GM12872 (cell line): ENCODE measurements around the gene ANKRD36B.
"Not testable (repeated sequence)": the region's sequence is repeated elsewhere in the genome, so short reads cannot be mapped to it uniquely, and the experiment has no call there.

Source experiments
- CTCF ChIP-seq: IDR thresholded peaks from 3 replicates; pipeline ENCODE4 v1.5.1; 2011; ENCODE audit warnings: low read depth, mild to moderate bottlenecking, low read length, moderate library complexity; ENCODE audit not compliant: insufficient read depth

ANKRD36B gene

GRCh38 chr2:97589598-97590510, at the start of gene ANKRD36B:
ANKRD36B (minus strand) TSS chr2:97589877; CDS start chr2:97589685, 192 bp downstream.
- not testable (repeated sequence) for TF ChIP-seq CTCF

GRCh38 chr2:97617911-97618310, 28.2 kb upstream of the ANKRD36B start:
- no peak for TF ChIP-seq CTCF

- peak; percentile 82 for TF ChIP-seq CTCF
These were observed 1.1 kb upstream of the ANKRD36B start for GRCh38 chr2:97590515-97591394.

GRCh38 chr2:97546711-97547110, 43.0 kb downstream of the ANKRD36B start:
- TF ChIP-seq CTCF, result no peak
